ENCODE data around the gene ARSK. TPM values are rescaled to one million over a fixed set of nuclear protein-coding genes. Genes with fewer than 3 reads are reported as not detected.

The ARSK gene
- total and polyA plus RNA-seq, 2 of the 13 experiments (the other 11 are each of a cell fraction or from before 2014, with no cell fraction given) = 7.9 TPM

GRCh38 chr5:95647886-95648860 is 93.3 kb downstream of the ARSK start:
- no peak overlapping the region for H3K9ac ChIP-seq (ENCODE audit: insufficient read depth, low read depth, low read length)
- no peaks in the 10 kb centered on the region for H3K27me3 ChIP-seq (ENCODE audit: control insufficient read depth in 1 of 2, insufficient read depth in 2 of 2, low read length in 2 of 2)
- no peak for DNase-seq (ENCODE audit: low spot score)
- no peaks in the 10 kb centered on the region for H3K9me3 ChIP-seq (ENCODE audit: low read length)
- intact Hi-C loops (cut with micrococcal nuclease; ENCODE audit: unreplicated experiment) = loop anchor here (5.0 to 10.0 kb wide), 4 partner anchors 84 to 947 kb away; partner anchors contain the start of genes ARSK, RHOBTB3 and SKIC3
- no TSS peak for BruUV-seq (replicated peaks)
- in situ Hi-C loops (cut with HindIII; ENCODE audit: extremely low pct_ligation_motif_present, low pct_unique_long_range_greater_than_20kb) = loop anchor here (25.0 kb wide), 1 partner anchor 689 kb away; no protein-coding TSS in a partner anchor
- no peaks in the 10 kb centered on the region for H4K20me1 ChIP-seq (ENCODE audit: insufficient read depth, low read length)
- FAIRE-seq = no peak
- H3K4me3 ChIP-seq (replicated peaks in 1 of 3; ENCODE audit: insufficient read depth in 1 of 3, low read depth in 2 of 3, low read length in 3 of 3) = no peak overlapping the region
- POLR2A ChIA-PET = interaction anchor here (1.5 to 1.9 kb wide), 3 partner anchors 82 to 311 kb away, joined by 3 to 14 read pairs (median 5); partner anchors contain the start of gene RHOBTB3
- no peak for ATAC-seq
- H3K79me2 ChIP-seq (ENCODE audit: insufficient read depth, low read length) = no peaks in the 10 kb centered on the region
- CTCF ChIA-PET (ENCODE audit: low intra/inter-chr PET ratio, low total read pairs) = no interaction called here
- H3K4me2 ChIP-seq (ENCODE audit: low read depth, low read length) = no peak overlapping the region
- TF ChIP-seq ZNF124 (CRISPR knock-in tag; IDR thresholded peaks at IDR 0.05) = no peak
- no peak for TF ChIP-seq ZNF567 (CRISPR knock-in tag; IDR thresholded peaks at IDR 0.05; ENCODE audit: borderline replicate concordance)
- TF ChIP-seq ZNF670 (CRISPR knock-in tag; IDR thresholded peaks at IDR 0.05; ENCODE audit: borderline replicate concordance) = no peak
- TF ChIP-seq ZNF556 (CRISPR knock-in tag; IDR thresholded peaks at IDR 0.05; ENCODE audit: borderline replicate concordance) = no peak
- TF ChIP-seq ADNP (CRISPR knock-in tag; IDR thresholded peaks at IDR 0.05) = no peak
- TF ChIP-seq PTBP1 (IDR thresholded peaks at IDR 0.05; ENCODE audit: low read depth, low read length, poor library complexity, severe bottlenecking) = no peak
- TF ChIP-seq HDAC1 (CRISPR knock-in tag; IDR thresholded peaks at IDR 0.05) = no peak
- no peak for TF ChIP-seq CCDC6 (CRISPR knock-in tag; IDR thresholded peaks at IDR 0.05)
- no peak overlapping the region for H3K27ac ChIP-seq (ENCODE audit: extremely low read length, insufficient read depth, low read length)
- no peaks in the 10 kb centered on the region for H3K36me3 ChIP-seq (replicated peaks in 1 of 2; ENCODE audit: control insufficient read depth in 1 of 2, insufficient read depth in 2 of 2, low read length in 2 of 2)
- WGBS (ENCODE audit: low lambda C conversion rate) = 95% methylated on average over 12 of the region's 12 CpGs
- no peak overlapping the region for H2AFZ ChIP-seq (ENCODE audit: low read length)
- peaks cover 42% of the 10 kb centered on the region for H3K4me1 ChIP-seq (ENCODE audit: insufficient read depth, low read length)

All from HepG2 (cell line).